ENCODE measurements around the gene PPP1R12A.

PPP1R12A gene

DNA sequence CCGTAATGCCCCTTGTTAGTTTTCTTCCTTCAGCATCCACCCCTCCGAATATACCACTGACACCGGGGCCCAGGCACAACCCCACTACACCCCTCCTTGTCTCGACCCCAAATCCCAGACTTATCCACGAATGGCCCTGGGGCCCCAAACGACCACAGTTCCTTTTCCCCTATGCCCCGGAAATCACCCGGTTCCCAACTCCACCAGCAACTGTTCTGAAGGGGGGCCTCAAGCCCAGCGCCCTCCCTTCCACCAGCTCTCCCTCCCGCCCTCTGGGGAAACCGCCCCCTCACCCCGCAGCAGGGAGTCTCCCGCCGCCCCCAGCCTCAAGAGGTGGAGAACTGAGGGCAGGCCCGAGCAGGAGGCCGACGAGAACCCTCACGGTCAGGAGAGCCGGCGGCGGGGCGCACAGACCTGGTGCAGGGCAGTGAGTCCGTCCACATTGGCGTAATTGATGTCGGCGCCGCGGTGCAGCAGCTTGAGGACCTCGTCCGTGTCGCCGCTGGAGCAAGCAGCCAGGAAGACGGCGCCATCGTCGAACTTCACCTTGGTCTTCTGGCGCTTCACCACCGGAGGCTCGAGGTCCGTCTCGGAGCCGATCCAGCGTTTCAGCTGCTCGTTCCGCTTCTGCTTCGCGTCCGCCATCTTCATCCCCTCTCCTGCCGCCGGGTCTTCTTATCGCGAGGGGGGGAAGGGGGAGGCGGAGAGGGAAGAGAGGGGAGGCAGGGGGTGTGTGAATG is 446 bp downstream of the PPP1R12A start:
- TF ChIP-seq, protein P1, sequence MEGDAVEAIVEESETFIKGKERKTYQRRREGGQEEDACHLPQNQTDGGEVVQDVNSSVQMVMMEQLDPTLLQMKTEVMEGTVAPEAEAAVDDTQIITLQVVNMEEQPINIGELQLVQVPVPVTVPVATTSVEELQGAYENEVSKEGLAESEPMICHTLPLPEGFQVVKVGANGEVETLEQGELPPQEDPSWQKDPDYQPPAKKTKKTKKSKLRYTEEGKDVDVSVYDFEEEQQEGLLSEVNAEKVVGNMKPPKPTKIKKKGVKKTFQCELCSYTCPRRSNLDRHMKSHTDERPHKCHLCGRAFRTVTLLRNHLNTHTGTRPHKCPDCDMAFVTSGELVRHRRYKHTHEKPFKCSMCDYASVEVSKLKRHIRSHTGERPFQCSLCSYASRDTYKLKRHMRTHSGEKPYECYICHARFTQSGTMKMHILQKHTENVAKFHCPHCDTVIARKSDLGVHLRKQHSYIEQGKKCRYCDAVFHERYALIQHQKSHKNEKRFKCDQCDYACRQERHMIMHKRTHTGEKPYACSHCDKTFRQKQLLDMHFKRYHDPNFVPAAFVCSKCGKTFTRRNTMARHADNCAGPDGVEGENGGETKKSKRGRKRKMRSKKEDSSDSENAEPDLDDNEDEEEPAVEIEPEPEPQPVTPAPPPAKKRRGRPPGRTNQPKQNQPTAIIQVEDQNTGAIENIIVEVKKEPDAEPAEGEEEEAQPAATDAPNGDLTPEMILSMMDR (IDR thresholded peaks at IDR 0.05; ENCODE audit: extremely low read depth, missing control alignments), result no peak
- DNase-seq (ENCODE audit: low spot score), result peak; percentile 15

GRCh38 chr12:79933532-79934264 is 1.2 kb downstream of the PPP1R12A start:
- TF ChIP-seq, protein P1 (IDR thresholded peaks at IDR 0.05; ENCODE audit: extremely low read depth, missing control alignments), result no peak
- no peak for DNase-seq (ENCODE audit: low spot score)

- DNase-seq (ENCODE audit: low spot score), result no peak
Observed at GRCh38 chr12:79933043-79933442, 1.9 kb downstream of the PPP1R12A start.

DNA sequence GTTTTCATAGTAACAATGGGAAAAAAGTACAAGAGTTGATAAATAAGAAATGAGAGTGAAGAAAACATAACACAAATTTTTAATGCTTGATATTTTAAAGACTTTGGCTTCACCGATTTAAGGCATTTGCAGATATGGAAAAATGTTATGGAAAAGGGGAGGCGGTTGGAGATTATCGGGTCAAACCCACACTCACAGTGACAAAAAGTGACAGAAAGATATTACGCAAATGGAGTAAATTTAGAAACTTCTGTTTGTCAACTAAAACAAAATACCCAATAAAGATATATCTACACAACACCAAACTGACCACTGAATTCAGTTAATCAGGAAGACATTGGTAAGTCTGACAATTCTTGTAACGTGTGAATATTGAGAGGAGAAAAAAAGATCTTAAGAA is 2.5 kb downstream of the PPP1R12A start:
- DNase-seq (ENCODE audit: low spot score), result no peak
- TF ChIP-seq, protein P1 (IDR thresholded peaks at IDR 0.05; ENCODE audit: extremely low read depth, missing control alignments), result no peak

More at GRCh38 chr12:79933043-79933442, 1.9 kb downstream of the PPP1R12A start:
- TF ChIP-seq, protein P1 (IDR thresholded peaks at IDR 0.05; ENCODE audit: extremely low read depth, missing control alignments), result no peak

GRCh38 chr12:79929065-79929464 is 5.8 kb downstream of the PPP1R12A start:
- no peak for DNase-seq (ENCODE audit: low spot score)
- TF ChIP-seq, protein P1 (IDR thresholded peaks at IDR 0.05; ENCODE audit: extremely low read depth, missing control alignments), result no peak

DNA sequence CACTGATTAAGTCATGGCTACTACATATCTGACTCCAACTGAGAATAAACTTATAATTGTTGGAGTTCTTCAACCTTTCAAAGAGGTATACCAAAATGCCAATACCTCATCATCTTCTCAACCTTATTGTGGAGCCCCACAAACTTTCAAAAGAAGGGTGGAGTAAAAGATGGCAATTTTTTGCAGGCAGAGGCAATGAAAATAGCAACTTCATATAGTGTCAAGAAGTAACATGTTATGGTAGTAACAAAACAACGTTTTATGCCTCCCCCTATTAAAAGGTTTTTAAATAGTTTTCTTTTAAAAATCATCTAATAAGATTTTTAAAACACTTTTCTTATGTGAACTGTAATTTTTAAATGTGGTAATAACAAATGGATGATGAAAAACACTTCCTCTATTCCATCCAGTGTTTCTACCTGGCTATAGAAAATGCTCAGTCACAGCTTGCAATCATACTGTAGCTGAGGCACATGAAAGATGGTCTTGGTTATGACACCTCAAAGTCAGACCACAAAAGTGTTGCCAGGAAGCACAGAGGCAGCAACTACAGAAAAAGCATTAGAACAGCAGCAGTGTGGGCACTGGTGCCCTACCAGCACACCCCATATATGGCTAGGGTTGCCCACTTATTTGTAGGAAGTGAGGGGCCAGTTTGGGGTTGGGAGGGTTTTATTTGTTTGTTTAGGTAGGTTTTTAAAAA is 7.0 kb downstream of the PPP1R12A start:
- TF ChIP-seq, protein P1 (IDR thresholded peaks at IDR 0.05; ENCODE audit: extremely low read depth, missing control alignments), result no peak
- peak; percentile 24 for DNase-seq (ENCODE audit: low spot score)

DNA sequence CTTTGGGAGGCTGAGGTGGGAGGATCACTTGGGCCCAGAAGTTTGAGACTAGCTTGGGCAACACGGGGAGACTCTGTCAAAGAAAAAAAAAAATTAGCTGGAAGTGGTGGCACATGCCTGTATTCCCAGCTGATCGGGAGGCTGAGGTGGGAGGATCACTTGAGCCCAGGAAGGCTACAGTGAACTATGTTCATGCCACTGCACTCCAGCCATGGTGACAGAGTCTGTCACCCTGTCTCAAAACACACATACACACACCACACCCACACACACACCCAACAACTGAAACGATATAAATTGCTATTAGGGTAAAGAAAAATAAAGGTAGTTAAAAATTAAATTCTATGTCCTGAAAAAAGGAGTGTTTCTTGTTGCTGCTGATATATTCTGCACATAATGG is 7.9 kb downstream of the PPP1R12A start:
- DNase-seq (ENCODE audit: low spot score), result no peak
- TF ChIP-seq, protein P1 (IDR thresholded peaks at IDR 0.05; ENCODE audit: extremely low read depth, missing control alignments), result no peak

All from GM20000 (cell line).